HL-60/S4 (cell line): ENCODE results near the gene SURF4.

Experiments used
- in situ Hi-C: fragments of 300-500 bp; cut with MboI; formaldehyde crosslinking; loops from 2 replicates; pipeline ENCODE4 v1.14.3; 2022; ENCODE audit warnings: low sequenced_read_pairs

Gene SURF4

DNA sequence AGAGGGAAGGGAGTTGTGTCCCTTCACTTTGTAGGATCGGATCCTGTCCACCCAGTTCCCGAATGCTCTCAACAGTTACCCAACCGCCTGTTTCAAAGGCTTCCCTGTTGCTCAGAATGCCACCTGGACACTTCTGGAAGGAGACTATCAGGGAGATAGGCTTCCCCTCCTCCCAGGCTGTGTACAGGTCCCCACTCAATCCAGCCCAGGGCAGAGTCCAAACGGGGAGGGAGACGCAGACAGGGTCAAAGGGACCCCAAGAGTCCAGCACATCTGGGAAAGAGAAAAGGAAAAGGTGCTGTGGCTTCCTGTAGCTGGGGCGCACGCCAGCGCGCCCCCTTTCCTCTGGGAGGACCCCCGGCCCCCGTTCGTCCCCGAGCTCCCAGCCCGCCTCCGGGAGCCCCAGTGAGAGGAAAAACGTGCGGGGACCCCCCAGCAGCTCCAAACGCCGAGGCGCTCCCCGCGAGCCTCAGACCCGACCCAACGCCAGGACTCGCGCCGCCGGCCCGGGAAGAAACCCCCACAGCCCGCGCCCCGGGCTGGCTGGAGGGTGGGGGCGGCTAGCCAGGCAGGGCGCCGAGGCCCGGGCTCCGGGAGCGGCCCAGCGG, 640 bp downstream of the SURF4 start:
- in situ Hi-C loops, result no loop called here

DNA sequence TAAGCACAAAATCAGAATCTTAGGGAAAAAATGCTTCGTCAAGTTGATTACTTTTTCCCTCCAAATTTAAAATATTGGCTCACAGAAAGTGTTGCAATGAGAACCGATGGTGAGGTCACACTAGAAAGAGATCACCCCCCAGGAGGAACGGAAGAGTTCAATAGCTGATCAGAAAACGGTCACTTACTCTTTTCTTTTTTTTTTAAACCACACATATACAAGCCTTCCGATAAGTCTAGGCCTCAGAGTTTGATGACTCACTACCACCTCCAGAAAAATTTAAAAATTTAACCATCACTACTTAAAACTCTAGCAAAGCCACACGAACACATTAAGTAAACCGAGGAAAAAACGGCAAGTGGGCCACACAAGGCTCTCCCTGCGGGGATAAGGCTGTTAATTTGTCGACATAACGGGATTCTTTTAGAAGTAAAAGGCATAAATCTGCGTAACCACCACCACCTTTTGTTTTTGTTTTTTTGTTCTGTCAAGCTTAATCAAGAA, 1.2 kb downstream of the SURF4 start:
- in situ Hi-C loops, result no loop called here

DNA sequence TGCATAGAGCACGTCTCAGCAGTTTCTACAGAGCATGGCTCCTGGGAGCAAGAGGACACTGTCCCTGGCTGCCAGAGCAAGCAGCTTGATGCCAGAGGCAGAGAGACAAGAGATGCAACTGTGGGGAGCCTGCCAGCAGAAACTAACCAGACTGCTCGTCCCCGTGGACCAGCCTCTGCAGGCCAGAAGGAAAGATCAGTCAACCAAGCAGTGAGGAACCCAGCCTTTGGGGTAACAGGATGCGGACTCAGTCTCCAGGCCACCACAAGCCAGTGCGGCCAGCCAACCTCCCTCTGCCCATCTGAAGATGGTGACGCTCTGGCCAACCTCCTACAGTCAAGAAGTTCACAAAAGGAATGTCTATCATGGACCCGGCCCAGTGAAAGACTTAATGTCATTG, 3.7 kb downstream of the SURF4 start:
- in situ Hi-C loops, result no loop called here

DNA sequence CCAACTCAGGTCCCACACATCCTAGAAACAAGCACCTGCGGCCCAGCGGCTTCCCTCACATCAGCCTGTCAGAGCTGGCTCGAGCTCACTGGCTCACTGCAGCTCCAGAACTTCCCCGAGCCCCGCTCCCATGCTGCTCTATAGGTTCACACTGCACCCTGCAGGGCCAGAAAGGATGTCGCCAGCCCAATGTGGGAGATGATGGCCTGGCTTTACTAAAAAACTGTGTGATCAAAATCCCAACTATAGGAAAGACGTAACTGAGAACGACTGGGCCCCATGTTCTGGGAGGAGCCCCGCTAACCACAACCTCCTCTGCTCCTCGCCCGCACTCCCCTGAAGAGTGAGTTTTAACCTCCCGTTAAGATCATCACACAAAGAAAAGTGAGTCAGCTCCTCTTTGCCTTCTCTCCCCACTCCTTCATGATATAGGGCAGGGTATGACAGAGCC, 4.6 kb downstream of the SURF4 start:
- in situ Hi-C loops, result no loop called here

DNA sequence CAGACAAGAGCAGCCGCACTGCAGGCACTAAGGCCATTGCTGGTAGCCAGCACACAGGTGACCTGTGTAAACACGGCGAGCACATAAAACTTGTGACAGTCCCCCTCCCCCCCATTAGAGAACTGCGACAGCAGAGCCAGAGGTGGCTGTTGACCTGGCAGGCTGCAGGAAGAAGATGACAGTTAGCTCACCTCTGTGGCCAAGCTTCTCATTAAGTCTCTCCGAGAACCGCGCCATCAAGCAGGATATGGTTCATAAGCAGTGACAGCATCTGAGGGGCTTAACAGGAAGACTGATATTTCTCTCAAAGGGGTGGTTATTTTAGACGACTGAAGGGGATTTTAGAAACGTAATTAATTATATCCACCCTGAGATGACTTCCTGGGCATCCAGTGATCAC, 5.2 kb downstream of the SURF4 start:
- in situ Hi-C loops, result no loop called here

DNA sequence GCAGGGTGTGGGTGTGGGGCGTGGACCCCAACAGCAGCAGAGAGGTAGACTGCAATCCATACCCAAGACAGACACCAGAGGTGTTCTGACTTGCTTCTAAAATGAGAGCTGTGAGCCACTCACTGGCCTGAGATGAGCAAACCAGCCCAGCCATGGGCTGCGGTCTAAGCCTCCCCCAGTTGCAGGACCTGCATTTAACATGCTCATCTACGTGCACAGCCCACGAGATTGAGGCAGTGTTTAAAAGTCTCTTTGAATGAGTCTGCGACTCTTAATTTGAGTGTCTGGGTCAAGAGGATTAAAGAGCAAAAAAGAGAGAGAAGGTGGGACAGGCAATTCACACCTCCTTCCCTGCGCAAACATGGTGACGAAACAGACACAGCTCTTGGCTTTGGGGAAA, 5.9 kb downstream of the SURF4 start:
- in situ Hi-C loops, result no loop called here

DNA sequence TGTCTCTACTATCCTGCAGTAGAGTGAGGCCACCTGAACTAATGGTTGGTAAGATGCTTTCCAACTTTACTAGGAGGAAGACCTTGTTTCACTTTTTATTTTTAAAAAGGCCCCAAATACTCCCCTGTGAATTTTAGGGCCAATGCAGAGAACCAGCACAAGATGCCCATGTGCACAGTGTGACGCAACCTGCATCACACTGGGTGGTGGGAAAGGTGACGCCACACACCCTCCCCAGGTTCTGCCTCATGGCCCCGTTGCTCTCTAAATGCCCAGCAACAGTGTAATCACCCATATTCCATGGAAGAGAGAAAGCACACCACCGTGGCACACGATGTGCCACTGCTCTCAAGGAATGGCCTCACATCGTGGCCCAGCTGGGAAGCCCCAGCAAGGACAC, 6.4 kb downstream of the SURF4 start:
- in situ Hi-C loops, result no loop called here

DNA sequence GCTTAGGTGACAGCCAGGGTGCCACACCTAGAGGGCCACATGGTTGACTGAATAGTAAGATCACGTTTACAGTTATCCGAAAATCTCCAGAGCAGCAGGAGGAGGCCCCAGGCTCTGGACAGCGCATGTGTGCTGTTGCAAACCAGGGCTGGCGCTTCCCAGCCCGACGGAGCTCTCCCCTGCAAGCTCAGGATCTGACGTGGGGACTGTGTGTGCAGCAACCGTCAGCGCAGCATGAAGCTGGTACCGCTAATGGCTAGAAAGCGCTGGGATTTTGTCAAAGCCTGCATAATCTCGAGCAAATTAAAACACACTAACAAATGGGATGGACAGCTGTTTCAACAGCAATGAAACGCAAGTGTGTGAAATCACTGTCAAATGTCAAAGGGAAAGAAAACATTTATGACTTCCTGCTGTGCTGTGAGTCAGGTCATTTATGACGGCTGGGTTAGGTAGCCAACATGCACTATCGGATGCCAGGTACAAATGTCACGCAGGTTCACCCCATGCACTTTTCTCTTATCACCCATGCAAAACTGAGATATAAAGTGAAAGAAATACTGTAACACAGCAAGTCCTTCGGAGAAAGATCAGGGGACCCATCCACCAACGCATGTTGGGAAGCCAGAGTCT, 7.5 kb downstream of the SURF4 start:
- in situ Hi-C loops, result no loop called here

DNA sequence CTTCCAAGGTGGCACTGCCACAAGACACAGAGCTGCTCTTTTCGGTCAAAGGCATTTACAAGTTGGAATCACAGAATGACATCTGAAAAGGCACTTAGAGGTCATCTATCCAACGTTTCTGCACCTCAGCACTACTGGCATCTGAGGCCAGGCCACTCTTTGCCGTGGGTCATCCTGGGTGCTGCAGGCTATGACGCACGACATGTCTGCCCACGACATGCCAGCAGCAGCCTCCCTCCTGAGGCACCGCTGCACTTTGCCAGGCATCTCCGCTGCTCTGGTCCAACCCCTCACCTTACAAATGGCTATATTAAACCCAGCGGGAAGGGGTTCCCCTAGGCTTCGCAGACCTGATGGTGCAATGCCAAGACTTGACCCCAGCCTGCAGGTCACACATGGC, 8.1 kb downstream of the SURF4 start:
- in situ Hi-C loops, result no loop called here

DNA sequence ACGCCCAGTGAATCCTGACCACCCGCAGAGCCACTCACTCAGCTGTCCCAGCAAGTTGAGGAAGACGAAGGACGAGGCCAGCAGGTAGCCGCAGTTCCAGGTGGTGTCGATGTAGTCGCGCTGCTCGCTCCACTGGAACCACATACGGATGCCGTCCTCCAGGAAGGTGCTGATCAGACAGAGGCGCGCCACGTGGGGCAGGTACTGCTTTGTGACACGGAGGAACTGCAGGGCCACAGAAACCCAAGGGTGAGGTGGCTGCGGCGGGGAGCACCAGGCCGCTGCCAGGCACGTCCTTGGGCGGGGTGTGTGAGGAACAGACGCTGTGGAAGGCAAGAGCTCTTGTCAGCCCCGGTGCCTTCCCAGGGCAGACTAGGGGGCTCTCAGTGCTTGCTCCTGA, 8.6 kb downstream of the SURF4 start:
- in situ Hi-C loops, result no loop called here

DNA sequence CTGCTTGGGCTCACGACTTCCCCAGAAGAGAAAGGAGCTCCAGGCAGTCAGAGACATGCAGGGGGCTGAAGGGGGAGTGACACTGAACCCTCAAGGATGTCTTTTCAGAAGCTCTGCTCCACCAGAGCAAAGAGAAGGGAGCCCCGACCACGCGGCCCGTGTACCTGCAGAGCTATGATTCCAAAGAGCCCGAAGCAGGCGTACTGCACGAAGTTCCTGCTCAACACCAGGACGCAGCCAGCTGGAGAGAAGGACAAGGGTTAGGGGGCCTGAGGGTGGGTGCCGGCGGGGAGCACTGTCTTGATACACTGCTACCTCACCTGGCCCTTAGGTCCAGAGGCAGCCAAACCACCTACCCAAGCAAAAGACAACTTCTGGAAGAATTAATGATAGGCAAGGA, 9.4 kb downstream of the SURF4 start:
- in situ Hi-C loops, result no loop called here

DNA sequence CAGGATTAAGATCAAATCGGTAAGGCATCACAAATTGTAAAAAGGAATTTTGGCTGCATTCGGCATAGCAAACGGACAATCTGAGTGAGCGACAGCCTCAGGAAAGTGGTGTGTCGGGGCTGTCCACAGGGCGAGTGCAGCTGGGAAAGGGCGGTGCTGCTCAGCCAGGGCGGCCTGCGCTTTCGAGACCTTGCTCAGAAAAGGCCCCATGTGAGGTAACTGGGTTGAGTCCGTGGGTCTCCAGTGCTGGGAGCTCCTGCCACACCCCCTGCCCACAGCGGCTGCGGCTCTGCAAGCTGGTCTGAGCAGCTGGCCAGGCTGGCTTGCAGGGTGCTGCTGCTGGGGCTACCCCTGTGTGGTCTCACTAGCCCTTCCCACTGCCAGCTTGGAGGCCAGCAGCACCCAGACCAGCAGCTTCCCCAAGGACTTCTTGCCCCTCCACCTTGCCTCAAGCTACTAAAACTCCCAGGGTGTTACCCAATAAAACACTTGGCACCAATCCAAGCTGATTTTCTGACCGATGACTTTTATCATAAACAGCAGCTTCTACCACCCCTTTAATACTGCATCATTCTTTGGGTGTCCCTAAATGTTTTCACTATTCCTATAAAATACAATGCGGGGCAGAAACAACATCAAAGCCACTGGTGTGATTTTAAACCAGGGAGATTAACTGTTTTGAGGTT, 13.4 kb downstream of the SURF4 start:
- in situ Hi-C loops, result no loop called here

DNA sequence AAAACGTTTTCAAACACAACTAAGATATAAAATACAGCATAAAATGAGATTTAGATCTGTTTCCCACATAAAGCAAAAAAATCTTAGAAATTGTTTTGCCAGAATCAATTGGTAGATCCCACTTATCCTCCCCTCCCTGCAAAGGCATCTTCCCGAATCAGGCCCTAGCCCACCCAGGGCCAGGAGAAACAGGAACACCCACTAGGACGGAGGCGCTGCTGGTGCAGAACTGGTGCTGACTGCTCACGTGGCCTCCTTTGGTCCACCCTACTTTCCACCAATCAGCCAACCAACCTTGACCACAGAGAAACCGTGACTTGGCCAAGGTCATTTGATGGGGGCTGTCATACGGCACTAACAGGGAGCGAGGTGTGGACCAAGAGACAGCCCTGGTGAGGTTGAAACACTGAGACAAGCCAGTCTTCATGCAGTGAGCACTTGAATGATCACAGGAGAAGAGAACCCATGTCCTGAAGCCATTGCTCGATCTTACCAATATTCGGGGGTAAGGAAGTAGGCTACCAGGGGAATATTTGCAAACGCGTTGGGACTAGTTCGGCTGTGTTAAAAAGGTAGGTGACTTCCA, 14.3 kb downstream of the SURF4 start:
- in situ Hi-C loops, result no loop called here

DNA sequence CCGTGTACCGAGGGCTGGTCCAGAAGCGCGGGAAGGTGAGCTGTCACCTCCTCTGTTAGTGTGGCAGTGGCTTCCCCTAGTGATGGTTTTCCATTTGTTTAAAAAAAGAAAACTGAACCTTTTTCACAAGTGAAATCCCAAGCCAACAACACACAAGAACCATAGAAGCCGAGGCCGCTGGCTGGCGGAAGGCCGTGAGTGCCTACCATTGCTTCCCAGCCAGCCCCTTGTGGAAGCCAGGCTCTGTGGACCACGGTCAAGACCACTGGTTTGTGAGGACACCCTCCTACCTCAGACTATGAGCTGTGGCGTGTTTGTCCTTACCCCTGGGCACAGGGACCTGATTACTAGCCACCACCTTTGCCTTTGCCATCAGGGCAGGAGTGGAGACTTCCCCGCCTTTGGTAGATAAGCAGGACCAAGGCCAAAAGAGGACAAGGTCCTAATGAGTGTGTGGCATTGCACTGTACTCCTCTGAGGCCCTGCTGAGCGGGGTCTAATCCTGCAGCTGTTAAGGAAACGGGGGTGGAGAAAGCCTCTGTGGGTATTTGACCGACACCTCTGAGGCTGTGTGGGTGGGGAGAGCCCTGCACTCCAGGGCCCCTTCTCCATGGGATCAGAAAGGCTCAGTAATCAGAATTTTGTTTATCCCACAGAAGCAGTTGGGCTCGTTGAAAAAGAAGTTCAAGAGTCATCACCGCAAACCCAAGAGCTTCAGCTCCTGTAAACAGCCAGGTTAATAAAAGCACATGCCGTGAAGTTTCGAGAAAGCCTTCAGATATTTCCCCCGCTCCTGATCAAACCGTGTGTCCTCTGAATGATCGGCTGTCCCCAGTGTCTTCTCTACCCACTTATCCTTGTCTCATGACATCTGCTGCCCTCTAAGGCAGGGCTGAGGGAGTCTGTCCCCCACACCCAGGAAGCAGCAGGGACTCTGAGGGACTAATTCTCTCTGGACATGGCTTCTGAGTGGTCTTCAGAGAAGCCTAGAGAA, 15.2 kb downstream of the SURF4 start:
- in situ Hi-C loops, result no loop called here

DNA sequence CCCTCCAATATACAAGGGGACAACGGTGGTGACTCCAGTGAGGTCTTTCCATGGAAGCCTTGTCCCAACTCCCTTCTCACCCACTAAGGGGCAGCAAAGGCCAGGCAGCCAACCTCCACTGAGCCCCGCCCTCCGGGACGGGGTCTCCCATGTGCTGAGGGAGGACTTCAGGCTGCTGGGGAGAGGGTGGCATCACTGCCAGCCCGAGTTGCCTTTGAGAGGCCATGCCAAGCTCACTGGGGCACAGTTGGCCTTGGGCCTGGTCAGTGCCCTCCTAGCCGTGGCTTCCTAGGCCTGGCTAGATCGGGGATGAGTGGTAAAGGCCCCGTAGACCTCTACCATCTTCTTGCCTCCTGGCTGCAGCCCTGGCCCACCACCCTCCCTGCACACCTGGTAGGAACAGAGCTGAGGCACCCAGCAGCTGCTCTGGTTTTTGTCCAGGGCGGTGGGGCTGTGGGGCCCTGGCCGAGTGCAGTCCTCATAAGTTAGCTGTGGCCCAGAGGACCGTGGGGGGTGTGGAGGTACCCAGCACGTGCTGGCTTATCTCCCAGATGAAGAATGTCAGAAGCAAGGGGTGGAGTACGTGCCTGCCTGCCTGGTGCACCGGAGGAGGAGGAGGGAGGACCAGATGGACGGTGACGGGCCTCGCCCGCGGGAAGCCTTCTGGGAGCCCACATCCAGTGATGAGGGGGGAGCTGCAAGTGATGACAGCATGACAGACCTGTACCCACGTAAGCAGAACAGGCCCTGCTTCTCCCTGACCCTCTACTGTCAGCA, 16.3 kb downstream of the SURF4 start:
- in situ Hi-C loops, result no loop called here

DNA sequence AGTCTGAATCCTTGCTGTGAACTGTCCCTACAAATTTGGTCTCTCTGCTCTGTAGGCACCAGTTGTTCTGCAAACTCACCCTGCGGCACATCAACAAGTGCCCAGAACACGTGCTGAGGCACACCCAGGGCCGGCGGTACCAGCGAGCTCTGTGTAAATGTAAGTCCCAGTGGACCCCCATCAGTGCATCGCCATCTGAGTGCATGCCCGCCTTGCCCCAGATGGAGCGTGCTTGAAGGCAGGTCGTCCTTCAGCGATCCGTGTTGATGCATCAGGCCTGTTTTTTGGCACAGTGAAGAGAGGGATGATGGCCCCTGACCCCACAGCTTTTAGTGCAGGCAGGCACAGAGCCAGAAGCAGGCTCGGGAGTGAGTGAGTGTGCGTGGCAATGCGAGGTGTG, 18.2 kb downstream of the SURF4 start:
- in situ Hi-C loops, result no loop called here

DNA sequence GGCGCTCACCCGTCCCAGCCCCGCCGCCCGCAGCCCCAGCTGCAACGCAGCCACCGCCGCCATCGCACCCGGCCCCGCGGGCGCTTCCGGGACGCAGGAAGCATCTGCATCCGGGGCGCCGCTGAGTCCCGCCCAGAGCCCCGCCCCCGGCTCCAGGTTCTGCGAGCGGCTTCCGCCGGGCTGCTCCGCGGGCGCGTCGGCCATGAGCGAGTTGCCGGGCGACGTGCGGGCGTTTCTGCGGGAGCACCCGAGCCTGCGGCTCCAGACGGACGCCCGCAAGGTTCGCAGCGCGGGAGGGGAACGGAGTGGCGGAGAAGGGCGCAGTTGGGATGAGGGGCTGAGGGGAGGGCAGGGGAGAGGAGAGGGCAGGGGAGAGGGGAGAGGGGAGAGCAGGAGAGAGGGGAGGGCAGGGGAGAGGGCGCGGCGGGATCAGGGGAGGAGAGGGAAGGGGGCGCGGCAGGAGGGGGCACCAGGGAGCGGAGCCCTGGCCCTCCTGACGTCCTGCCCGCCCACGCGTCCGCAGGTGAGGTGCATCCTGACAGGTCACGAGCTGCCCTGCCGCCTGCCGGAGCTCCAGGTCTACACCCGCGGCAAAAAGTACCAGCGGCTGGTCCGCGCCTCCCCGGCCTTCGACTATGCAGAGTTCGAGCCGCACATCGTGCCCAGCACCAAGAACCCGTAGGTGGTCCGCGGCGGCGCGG, 19.3 kb downstream of the SURF4 start, which contains the start of the genes SURF1 and SURF2:
Gene SURF1, minus strand, starts transcription at position 97 of the 701 bp plus-strand sequence. Its CDS starts 34 bp downstream, at position 63.
Gene SURF2, plus strand, starts transcription at position 160 of the 701 bp plus-strand sequence. Its CDS starts 43 bp downstream, at position 203.
- in situ Hi-C loops, result no loop called here

DNA sequence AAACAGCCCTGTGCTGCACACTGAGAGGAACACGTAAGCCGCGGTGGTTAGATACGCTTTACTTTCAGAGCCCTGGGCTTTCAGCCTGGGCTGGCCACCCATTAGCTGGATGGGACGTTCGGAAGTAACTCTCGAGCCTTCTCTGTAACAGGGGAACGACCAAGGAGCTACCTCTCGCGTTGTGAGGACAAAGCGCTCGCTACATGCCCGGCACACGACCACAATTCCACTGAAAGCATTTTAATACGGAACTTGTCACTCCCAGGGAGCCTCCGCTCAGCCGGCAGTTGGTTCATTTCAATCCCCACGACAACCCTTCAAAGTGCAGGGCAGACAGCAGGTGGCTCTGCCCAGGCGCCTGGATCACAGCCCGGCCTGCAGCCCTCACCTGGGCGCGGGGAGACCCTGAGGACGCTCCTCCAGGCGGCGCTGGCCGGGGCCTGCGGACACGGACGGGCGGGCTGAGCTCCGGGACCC, 19.9 kb downstream of the SURF4 start:
- in situ Hi-C loops, result no loop called here

DNA sequence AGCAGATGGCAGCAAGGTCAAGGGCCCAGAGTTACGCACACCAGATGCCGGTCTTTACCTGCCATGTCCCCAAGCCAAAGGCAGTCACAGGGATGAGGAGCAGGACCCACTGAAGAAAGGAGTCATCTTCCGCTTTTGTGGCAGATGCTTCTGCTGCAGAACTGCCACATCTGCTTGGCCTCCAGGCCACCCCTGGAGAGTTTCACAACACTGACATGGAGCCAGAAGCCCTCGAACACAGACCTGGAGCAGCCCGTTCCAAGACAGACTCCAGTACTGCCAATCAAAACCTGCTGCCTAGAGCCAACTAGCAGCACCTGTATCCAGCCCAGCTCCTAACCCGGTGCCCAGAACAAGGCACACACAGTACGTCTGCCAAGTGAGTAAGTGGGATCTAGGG, 21.1 kb downstream of the SURF4 start:
- in situ Hi-C loops, result no loop called here
